Tibial nerve (tissue), 4 donors: ENCODE measurements around the gene DNASE1L1.

Experiments
- EP300 ChIP-seq, 2 donors: sonication (generic); formaldehyde crosslinking; IDR thresholded peaks; one replicate each; pipeline ENCODE4 v1.6.1; 2017; ENCODE audit warnings: antibody characterized with exemption in 2 of 2, mild to moderate bottlenecking in 1 of 2
- POLR2A ChIP-seq, 2 donors: fragments of 450-650 bp; IDR thresholded peaks; one replicate each; pipeline ENCODE4 v1.6.1; 2017; ENCODE audit warnings: antibody characterized with exemption in 2 of 2, mild to moderate bottlenecking in 2 of 2, moderate library complexity in 2 of 2
- TF ChIP-seq, protein P1 (sequence below), 5 experiments: fragments of 200-600 bp in 3 of 5; fragments of 450-650 bp in 2 of 5; sonication (generic) in 3 of 5; IDR thresholded peaks; one replicate each; pipeline ENCODE4 v1.5.1; 2016 to 2019; ENCODE audit warnings: antibody characterized with exemption in 5 of 5, mild to moderate bottlenecking in 3 of 5, moderate library complexity in 2 of 5

GRCh38 chrX:154371789-154372300 is 37.2 kb downstream of the DNASE1L1 start:
- TF ChIP-seq POLR2A (IDR thresholded peaks at IDR 0.05) (no peak), EP300 (IDR thresholded peaks at IDR 0.05) (no peak)
- TF ChIP-seq, protein P1, sequence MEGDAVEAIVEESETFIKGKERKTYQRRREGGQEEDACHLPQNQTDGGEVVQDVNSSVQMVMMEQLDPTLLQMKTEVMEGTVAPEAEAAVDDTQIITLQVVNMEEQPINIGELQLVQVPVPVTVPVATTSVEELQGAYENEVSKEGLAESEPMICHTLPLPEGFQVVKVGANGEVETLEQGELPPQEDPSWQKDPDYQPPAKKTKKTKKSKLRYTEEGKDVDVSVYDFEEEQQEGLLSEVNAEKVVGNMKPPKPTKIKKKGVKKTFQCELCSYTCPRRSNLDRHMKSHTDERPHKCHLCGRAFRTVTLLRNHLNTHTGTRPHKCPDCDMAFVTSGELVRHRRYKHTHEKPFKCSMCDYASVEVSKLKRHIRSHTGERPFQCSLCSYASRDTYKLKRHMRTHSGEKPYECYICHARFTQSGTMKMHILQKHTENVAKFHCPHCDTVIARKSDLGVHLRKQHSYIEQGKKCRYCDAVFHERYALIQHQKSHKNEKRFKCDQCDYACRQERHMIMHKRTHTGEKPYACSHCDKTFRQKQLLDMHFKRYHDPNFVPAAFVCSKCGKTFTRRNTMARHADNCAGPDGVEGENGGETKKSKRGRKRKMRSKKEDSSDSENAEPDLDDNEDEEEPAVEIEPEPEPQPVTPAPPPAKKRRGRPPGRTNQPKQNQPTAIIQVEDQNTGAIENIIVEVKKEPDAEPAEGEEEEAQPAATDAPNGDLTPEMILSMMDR (IDR thresholded peaks at IDR 0.05), result no peak
